AG20443 (cell line): ENCODE measurements around the gene SORCS3.

ENCODE experiments used
- DNase-seq: peaks from one replicate; pipeline ENCODE4 v3.0.0; 2012; ENCODE audit warnings: low spot score, mixed read lengths

SORCS3 gene

DNA sequence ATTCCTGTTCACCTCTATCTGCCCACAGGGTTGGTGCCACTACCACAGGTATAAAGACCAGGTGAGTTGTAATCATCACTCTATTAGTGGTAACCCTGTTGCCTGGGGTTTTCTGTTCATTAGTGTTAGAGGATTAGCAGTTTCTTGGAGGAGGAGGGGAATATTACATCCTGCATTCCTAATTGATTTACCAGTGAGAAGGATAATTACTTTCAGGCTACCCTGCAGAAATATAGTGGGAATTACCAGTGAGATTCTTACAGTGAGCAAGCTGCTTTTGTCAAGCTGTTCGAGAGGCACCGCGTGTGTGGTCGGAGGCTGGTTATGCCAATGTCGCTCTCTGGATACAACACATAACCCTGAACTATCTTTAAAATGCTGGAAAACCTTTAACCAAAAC lies 280.7 kb downstream of the SORCS3 start:
- no peak for DNase-seq

DNA sequence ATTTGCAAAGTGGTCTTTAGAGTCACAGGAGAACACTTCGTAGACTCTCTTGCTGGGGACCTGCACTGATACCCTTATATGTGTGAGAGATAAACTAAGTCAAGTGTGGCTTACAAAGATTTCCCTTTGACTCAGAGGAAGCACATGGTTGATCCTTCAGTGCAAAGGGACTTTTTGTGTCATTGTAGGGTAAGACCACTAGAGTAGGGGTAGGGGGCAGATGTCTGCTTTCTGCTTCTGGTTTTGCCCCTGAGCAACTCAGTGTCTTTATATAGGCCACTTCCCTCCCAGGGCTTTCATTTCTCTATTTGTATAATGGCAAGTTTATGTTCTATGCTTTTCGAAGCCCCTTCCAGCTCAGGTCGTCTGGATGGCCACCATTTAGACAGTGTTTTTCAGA lies 281.7 kb downstream of the SORCS3 start:
- DNase-seq: no peak

DNA sequence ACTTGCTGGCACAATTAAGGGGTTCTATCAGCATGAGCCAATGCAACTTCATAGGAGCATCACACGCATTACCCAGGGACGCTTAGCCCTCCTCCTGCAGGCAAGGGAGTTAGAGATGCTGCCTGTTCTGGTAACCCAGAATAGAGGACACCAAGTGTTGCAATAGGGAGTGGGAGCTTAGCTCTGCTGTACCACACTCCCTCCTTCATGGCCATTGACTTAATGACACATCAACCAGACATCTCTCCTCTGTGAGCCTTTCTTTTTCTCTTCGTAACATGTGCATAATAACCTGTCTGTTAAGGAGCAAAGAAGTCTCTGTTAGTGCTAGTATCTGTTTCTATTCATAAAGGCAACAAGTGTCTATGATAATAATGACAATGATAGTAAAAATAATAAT lies 282.4 kb downstream of the SORCS3 start:
- no peak for DNase-seq

DNA sequence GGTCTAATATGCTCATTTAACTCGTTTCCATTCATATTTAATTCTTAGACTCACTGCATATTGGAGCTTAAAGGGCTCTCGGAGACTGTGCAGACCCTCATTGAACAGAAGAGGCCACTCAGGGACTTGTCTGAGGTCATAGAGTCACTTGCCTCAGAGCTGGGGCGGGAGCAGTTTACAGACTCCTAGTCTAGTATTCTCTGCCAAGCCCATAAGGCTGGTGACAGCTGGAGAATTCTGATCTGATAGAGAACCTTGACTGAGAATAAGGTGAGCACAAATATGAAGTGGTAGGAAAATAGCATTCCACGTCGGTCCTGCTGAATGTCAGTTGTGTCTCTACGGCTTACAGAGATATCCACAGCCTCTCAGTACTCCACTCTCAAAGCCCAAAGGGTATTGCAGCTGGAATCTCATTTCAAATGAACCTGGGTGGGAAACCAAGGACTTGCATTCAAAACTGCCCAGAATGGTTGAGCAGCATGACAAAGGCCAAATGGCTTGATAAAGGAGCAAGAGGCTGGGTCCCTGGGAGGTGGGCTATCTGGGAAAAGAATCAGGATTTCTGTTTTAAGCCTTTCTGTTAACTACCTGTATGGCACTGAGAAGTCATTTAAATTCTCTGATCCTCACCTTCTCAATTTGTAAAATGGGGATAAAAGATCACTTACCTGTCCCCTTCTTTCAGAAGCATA lies 283.2 kb downstream of the SORCS3 start:
- DNase-seq: no peak

DNA sequence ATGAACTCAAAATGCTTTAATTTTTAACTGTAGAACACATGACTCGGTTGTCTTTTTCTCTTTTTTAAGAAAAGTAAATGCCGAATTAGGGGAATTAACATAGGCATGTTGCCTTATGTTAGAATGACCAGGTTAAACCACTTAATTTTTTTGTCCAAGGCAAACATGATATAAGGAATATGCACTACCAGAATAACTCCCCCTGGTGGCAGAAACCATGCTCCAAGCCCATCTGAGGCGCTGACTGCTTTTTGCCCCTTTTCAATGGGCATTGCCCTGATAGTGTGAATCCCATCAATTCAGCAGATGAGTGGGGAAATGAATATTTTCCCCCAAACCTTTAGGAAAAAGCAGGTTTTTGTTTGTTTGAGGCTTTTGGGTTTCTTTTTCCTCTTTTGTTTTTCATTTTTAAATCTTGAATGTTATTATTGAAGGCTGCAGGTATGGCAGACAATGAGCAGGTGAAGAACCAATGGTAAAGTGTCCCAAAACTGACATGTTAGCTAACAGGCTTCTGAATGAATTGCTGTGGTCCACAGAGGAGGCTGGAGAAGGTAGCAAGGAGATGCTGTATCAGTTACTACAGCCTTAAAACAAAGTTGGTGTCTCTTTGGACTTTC lies 284.3 kb downstream of the SORCS3 start:
- DNase-seq: peak; percentile 32

DNA sequence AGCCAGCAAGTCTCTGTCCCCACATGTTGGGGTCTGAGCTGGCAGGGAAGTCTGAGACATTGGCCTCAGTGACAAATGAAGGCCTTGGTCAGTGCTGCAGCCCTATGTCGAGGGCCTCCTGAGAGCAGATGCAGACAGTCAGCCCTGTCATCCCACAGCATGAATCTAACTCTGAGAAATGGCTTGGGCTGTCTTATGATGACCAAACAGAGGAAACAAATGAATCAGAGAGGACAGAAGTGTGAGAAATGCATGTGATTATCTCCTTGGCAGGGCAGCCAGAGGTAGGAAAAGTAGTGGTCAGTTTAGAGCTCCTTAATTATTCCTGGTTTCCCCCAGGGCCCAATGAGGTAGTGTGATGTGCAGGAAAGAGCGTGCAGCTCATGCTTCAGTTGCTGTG lies 287.6 kb downstream of the SORCS3 start:
- DNase-seq: peak; percentile 14

DNA sequence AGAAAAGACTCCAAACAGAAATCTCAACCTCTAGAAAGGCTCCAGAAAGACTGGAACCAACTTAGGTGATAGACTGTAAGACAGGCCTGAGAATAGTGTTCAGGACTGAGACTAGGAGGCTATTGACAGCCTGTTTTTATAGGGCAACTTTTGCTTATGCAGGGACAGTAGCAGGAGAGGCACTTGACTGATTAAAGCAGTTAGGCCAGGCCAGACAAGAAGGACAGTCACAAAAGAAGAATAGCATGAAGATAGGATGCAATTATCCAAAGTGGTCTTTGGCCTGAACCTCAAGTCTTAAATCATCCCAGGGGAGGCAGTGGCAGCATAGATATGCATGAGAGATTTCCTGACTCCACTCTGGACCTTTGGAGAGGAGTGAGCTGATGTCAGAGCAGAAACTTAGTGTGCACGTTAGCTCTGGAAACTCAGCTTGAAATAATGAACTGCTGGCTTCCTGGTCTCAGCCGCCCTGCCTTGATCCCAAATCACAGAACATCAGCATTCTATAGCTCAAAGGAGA lies 290.6 kb downstream of the SORCS3 start:
- DNase-seq: no peak

DNA sequence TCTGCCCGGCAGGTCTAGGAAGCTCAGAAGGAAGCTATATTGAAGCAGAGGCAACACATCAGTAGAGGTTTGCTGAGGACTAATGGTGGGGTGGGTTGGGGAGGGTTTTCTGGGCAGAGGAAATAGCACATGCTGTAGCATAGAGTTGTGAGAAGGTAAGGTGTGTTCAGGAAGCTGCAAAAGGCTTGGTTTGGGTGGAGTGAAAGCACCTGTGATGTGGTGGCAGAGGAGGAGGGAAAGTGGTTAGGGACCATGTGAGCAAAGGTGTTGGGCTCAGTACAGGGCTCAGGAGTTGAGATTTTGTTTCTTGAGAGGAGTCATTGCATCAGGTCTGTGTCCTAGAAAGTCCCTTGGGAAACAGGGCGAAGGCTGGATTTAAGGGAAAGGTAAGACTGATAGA lies 294.6 kb downstream of the SORCS3 start:
- DNase-seq: no peak

DNA sequence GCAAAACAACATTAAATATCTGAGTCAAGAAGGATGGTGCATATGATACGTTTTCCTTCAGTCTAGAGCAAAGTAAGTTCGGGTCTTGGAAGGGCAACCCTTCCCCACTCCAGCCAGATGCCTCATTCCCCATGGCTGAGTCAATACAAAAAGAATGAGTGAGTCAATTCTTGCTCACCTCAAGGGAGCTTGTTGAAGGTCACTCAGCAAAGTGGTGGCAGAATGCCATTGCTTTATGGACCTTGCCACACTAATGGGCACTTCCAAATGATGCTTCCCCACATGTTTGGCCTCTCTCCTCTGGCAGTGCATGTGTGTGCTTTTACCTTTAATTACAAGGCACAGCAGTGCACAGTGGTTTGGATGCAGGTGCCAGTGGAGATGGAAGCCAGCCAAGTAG lies 296.5 kb downstream of the SORCS3 start:
- peak; percentile 72 for DNase-seq

DNA sequence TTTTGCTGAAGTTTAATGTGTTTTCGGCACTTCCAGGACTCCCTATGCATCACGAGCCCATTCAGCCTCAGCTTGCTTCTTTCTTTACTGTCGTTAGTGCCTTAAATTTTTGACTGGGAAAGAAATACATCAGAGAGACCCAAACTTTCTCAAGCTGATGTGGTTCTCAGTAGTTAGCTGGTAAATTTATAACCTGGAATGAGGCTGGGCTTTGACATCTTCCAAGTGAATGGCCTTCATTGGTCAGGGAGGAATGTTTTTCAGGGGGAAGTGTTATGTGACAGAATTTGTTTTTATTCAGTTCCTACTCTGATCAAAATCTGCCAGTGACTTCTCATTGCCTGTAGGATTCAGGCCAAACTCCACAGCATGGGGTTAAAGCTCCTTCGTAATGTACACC lies 296.9 kb downstream of the SORCS3 start:
- no peak for DNase-seq

DNA sequence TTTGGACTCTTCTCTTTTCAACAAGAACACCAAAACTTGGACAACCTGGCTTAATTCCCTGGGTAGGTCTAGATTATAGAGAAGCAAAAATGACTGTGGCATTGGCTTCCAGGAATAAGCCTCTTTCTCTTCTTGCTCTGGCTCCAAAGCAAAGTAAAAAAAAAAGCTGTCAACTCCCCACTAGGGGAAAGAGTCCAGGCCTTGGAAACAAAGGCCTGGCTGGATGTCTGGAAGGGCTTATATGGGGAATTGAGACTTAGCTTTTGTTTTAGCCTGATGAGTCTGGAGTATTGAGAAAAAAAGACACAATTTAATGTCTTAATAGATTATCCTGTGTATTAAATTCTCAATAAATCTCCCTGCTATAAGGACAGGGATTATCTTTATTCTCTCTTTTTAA lies 300.6 kb downstream of the SORCS3 start:
- DNase-seq: no peak

DNA sequence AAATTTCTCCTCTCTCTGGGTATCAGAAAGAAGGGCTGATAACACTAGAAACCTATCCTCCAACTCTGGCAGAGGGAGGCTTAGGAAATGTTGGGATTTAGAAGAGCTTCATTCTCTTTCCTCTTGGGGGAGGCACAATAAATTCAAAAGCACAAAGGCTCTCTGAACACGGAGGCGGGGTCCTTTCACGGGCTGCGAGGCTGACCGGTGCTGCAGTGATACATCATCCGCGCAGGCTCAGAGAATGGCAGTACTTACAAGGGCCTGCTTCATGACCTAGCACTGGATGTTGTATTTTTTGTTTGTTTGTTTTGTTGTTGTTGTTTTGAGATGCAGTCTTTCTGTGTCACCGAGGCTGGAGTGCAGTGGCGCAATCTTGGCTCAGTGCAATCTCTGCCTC lies 306.2 kb downstream of the SORCS3 start:
- DNase-seq: no peak

DNA sequence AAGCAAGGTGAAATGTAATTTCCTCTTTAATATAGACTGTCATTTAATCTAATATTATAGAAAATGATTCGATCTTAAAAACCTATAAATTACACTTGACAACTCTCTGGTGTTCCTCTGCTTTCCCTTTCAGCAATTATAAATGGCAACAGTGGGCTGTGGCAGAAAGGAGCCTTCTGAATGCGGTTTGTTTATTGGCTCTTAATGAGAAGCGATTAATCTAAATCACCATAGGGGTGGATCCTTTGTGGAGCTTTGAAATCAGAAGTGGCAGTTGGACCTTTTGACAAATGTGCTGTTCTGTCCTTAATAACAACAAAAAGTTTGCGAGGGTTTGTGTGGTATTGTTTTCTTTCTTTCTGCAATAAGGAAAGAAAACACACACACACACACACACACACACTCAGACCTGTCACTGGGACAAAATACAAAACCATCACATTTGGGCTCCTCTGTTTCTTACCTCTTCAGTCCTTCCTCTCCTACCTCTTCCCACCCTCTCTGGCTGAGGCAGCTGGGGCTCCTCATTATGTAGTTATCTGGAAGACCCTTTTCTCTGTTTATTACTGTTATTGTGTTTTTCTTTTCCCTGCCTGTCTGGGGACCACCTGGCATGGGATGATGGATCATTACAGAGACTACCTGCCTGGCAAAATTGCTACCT lies 316.2 kb downstream of the SORCS3 start:
- DNase-seq: no peak

DNA sequence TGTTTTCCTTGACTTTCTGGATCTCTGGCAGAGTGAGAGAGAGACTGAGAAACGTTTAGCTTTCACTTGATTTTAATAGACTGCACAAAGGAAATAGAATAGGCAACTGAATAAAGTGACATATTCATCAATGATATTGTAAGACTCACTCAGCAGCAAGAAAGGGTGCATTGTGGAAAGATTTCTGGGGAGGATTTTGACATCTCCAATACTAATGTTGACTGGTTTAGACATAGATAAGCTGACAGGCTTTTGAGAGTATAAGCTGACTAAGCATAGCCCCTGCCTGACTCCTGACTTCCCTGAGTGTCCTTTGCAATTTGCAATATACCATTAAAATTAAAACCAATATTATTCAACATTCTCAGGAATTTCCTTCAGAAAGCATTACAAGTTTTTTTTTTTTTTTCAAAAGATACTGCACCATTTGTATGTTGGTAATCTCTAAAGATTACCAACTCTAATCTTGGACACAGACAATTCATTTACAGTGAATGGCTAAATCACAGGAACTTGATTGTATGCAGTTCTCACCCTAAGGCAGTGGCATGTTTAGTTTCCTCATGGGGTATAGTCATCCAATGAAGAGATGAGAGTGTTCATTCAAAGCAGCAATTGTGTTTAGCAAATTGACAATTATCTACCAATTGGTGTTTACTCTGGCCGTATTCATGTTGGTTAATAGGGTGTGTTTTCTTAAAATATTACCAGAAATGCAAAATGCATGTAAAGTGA lies 325.6 kb downstream of the SORCS3 start:
- no peak for DNase-seq

DNA sequence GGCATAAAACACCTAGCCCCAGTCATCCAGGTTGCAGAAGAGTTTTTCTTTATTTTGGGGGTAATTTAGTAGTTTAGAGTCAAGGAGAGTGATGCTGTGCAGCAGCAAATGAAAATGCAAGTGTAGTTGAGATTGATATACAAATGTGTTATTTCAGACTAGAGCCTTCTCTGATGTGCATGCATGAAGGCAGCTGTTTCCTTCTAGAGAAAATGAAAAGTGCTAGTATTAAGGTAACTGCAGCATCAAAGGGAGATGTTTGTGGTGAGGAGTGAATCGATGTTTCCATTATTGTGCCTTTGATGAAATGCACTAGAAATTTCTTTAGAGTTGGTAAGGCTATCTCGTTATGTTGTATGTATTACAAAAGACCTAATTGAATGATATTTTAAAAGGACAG lies 339.3 kb downstream of the SORCS3 start:
- no peak for DNase-seq

DNA sequence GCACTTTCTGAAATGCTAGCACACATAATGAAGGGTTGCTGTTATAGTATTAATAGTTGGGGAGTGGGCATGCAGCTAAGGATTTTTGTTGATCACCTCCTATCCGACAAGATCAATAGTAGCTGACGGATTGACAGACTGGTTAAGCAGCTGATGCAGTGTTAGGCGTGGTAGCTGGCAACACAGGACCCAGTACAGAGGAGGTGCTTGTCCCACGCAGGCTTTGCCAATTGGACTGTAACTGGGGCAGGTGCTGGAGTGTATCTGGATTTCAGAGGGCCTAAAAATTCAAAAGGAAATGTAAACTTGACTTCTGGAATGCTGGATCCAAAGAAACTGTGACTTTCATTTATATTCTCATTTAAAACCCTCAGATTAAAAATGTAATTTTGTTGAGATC lies 340.9 kb downstream of the SORCS3 start:
- no peak for DNase-seq

DNA sequence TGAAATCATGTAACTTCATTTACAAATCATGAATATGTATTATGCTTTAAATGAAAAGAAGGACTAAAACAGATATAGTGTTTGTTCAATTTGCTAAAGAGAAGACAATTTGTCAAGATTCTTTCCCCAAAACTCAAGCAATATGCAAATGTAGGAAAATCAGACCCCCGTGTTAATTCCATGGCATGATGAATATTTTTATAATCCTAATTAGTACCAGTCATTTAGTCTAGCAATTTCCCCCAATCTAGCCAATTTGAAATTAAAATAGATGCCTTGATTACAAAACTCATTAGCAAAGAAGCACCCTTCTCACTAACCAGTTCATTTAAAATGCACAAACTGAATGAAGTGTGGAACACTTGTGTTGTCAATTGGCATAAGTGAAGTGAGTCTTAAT lies 347.6 kb downstream of the SORCS3 start:
- no peak for DNase-seq

DNA sequence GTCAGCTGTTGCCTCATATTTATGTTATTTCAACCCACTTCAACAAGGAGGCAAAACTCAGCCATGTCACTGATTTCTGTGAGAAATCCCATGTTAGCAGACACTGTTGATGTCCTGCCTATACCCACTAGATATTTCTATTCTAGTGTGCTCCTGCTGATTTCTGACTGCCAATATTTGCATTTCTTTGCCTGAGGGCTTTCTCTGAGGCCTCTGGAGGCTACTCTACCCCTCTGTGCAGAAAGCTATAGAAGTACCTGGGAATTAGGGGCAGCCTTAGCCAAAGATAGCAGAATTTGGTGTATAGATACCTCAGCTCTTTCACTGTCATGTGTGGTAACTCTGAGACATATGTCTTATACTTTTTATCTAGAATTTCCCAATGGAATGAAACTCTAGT lies 348.8 kb downstream of the SORCS3 start:
- no peak for DNase-seq

DNA sequence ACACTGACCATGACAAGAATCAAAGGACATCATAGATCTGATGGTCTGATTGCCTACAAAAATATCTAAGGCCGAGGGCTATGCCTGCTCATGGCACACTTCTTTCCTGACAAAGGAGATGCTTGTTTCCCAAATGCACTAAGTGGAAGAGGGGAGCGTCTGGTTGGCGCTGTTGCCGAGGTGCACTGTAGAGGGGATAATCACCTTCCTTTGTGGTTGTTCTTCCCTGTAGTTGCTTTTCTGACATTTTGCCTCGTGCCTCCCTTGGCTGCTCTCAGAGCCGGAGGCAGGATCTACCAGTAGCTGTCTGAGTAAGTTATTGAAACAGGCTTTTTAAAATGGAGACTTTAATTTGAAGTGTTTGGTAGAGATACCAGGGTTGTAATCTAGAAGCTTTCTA lies 352.0 kb downstream of the SORCS3 start:
- no peak for DNase-seq

DNA sequence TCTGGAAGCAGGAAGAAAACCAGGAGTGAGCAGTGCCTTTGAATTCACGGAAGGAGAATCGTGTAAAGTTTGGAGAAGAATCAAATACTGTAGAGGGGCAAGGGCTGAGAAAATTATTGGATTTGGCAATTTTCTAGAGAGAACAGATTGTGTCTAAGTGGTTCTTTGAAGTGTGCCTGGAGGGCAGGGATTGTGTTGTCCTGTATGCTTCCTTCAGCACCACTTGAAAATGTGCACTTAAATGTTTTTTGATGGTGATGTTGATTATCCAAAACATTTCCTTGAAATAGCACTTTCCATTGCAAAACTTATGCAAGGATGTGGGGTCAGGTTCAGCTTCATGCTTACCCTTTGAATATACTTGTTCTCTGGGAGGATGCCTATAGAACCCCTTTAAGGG lies 360.2 kb downstream of the SORCS3 start:
- DNase-seq: no peak

DNA sequence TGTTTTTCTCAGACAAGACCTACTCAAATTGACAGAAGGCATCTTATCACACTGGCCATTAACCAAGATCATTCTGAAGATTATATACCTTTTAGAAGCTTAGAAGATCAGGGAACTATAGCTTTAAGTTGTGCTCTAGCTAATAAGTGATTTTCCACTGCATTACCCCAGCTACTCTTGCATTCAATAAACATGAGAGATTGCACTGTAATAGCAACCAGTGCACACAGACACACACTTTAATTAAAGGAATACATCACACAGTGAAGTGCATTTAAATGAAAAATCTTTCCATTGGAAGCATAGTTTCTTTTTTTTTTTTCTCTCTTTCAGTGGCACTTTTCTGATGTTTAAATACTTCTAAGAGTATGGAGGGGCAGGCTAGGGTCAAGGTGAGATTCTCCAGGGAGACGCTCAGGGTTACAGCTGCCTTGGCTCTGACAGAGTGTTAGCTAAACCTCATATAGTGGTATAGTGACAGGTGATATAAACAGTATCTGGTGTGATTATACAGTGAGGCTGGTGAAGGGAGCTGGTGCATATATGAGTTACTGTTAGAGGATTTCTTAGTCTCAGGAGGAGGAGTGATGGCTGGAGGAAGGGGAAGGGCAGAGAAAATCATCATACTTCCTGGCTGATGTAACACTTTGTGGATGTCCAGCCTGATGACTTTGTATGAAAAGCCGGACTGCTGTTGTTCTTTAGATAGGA lies 369.5 kb downstream of the SORCS3 start:
- DNase-seq: no peak

DNA sequence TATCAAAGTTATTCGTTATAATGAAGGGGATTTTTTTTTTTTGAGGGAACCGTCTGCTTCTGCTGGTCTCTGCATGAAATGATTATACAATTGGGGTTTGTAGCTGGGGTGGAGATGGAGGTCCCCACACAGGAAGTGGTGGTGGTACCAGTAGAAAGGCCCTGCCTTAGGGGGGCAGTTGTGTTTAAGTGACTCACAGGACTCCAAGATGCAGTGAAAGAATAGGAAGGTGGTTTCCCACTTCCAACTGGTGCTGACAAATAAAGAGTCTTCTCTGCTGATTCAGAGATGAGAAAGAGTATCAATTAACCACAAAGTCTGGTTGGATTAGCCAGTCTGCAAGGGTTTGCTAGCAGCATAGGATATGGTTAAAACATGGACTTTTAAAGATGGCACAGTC lies 376.0 kb downstream of the SORCS3 start:
- DNase-seq: no peak
